Endometrial microvascular endothelial cells (primary cell): ENCODE results near the gene MAML3. TPM values are rescaled to one million over a fixed set of nuclear protein-coding genes. Genes with fewer than 3 reads are reported as not detected.

Experiments
- in situ Hi-C: cut with HindIII; loops from 2 replicates; pipeline ENCODE4 v1.10.0; 2017; ENCODE audit warnings: low sequenced_read_pairs, low pct_unique_long_range_greater_than_20kb; ENCODE audit errors: inconsistent ontology term
- total RNA-seq: library from RNA; depleted of rRNA; stranded (reverse); fragments of >200 nt; gene quantifications from one replicate; pipeline ENCODE4 v1.2.3, GENCODE V29; 2015; ENCODE audit errors: inconsistent ontology term

MAML3 gene
- total RNA-seq, 1 donor from 2014 or later = 9.7 TPM

DNA sequence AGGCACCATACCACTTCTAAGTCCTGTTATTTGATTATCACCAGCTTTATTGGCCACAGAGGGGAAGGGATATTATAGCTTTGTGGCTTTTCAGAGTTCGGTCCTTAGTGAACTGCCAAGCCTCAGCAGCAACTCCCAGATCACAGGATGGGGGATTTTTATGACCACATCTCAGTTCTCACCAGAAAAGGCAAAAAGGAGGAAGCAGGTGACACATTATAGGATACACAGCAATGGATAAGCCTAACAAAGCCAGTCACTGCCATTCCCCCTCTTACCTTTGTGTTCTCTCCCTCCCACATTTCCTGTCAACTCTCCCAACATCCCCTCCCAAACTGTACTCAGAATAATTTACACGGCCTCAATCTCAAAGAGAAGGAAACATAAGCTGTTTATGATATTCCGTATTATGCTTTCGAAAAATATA, 345.6 kb downstream of the MAML3 start:
- in situ Hi-C loops = no loop called here

DNA sequence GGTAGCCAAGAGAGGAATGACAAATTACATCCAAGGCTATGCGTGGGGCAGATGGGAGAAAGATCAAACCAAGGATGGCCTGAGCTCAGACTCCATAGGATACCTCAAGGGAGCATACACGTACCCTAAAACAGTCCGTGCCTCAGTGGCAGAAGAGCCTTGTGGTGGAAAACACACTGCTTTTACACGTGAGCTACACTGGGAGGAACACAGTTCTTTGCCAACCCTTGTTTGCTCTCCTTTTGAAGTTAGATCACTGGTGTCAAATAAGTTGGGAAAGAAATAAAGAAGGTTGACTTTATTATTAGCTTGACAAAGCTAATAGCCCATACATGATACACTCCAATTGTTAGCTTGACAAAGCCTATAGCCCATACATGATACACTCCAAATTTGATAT, 346.5 kb downstream of the MAML3 start:
- in situ Hi-C loops = no loop called here

DNA sequence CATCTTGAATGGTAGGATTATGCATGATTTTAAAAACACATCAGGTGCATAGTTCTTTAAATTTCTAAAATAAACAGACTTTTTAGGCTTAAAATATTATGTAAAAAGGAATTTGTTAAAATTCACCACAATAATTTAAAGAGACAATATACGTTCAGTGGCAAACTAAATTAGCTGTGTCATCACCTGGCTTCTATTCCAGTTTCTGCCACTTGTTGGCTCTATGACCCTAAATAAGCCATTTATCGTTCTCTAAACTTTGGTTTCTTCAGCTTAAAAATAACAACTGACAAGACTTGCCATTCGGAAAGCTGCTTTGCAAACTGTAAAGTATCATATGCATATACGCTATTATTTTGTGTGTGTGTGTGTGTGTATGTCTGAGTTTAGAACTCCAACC, 347.1 kb downstream of the MAML3 start:
- in situ Hi-C loops = no loop called here

- in situ Hi-C loops = no loop called here
These were observed 351.1 kb downstream of the MAML3 start for GRCh38 chr4:139802931-139803330.

DNA sequence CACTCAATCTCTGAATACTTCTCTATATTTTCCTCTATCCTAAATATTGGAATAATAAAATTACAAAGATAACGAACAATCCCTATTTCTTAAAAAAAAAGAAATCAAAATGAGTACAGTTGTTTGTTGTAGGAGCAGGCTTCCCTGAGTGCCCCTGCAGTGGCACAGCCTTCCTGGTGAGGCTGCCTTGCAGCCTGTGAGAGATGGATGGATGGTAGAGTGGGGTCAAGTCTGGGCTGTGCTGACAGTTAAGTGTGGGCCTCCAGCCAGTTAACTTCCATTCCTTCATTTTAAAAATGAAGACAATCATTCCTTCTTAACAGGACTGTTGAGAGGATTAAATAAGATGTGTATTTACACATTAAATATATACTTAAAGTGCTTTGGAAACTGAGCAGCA, 351.5 kb downstream of the MAML3 start:
- in situ Hi-C loops = no loop called here

DNA sequence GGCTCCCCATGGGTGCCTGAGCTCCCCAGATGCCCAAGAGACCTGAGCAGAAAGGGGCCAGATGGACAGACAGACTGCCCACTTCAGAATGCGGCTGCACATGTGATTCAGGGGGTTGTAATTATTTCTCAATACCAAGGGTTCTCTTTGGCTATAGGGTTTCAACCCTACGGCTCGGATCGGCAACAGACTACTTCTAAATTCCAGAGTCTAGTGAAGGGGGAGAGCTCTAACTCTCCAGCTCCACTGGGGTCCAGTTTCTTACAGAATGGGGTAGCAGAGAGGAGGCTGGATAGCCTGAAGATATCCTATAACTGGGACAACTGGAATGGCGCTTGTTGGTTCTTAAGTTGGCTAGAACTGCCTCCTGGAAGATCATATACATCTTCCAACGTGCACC, 352.1 kb downstream of the MAML3 start:
- in situ Hi-C loops = no loop called here

DNA sequence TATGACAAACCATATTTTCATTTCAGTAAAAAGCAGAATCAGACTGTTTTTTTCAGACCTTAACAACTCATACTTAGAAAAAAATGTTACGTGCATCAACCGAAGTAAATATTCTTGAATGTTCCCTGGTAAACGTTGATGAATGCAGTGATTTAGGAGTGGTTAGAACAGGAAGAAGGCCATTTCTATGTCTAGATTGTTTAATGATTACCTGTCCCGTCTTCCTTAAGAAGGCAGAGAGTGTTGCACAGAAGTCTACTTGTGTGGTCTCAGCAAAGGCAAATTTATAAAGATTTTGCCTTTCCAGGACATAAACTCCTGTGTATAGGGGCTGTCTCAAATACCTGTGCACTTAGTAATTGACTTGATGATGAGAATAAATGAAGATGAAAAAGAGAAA, 353.9 kb downstream of the MAML3 start:
- in situ Hi-C loops = no loop called here

- in situ Hi-C loops = no loop called here
These were observed 354.4 kb downstream of the MAML3 start for GRCh38 chr4:139799615-139800014.

GRCh38 chr4:139798456-139798855, 355.5 kb downstream of the MAML3 start:
- in situ Hi-C loops = no loop called here

GRCh38 chr4:139797287-139797686, 356.7 kb downstream of the MAML3 start:
- in situ Hi-C loops = no loop called here

GRCh38 chr4:139795527-139796314, 358.3 kb downstream of the MAML3 start:
- in situ Hi-C loops = no loop called here

- in situ Hi-C loops = no loop called here
These were observed 359.6 kb downstream of the MAML3 start for GRCh38 chr4:139794158-139794954.

DNA sequence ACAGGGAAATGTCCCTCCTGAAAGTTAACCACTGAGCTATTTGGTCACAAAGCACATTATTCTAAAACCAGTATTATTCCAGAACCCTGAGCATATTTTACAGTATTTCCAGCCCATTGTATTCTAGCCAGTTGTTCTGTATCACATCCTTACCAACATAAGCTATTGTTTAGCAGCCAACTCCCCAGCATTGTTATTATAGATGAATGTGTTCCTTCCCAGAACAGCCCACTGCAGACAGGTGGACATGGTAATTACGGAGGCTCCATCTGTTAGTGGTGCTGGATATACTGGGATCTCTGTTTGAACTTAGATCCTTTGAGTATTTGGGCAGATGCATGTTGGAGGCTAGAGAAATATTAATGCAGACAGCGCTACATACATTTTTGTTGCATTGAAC, 362.3 kb downstream of the MAML3 start:
- in situ Hi-C loops = no loop called here

DNA sequence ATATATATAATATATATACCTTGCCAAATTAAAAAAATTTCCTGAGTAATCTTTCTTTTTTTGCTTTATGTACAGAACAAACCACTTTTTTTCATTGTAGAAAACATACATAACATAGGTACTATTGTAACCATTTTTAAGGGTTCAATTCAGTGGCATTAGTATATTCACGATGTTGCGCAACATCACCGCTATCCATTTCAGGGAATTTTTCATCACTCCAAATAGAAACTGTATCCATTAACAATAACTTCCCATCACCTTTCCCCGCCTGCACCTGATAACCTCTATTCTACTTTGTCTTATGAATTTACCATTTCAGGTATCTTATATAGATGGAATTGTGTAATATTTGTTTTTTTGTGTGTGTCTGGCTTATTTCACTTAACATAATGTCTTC, 363.7 kb downstream of the MAML3 start:
- in situ Hi-C loops = no loop called here

GRCh38 chr4:139789096-139789654, 364.8 kb downstream of the MAML3 start:
- in situ Hi-C loops = no loop called here

GRCh38 chr4:139786494-139787354, 367.3 kb downstream of the MAML3 start:
- in situ Hi-C loops = no loop called here

DNA sequence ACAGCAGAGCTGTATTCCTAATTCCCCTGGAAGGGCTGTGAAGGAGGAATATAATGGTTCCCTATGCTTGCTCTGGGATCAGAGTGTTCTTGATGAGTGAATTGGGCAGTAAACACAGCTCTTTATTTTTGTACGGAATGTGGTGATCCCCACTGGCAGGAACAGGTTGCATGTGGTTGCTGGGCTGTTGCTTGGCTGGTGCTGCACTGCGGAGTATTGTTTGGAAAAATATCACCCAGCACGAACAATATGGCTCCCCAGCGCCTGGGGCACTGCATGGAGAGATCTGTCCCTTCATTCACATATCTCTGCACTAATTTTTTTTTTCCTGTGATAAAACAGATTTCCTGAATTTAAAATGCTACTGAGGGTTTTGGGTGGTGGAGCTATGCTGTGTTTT, 368.6 kb downstream of the MAML3 start:
- in situ Hi-C loops = no loop called here

GRCh38 chr4:139783741-139784484, 370.1 kb downstream of the MAML3 start:
- in situ Hi-C loops = no loop called here
